NT2/D1 (cell line): Measurements from ENCODE around the gene GOLT1A.

Experiments used
- DNase-seq: peaks from one replicate; pipeline ENCODE4 v3.0.0-alpha.2; 2011; ENCODE audit warnings: low read depth, low spot score
- H3K27me3 ChIP-seq: 2 replicates; pipeline ENCODE4 v1.6.0; 2011; ENCODE audit warnings: mild to moderate bottlenecking; ENCODE audit not compliant: insufficient read length, insufficient read depth
- H3K36me3 ChIP-seq: 2 replicates; pipeline ENCODE4 v1.6.1; 2011; ENCODE audit warnings: mild to moderate bottlenecking, low read length, mixed read lengths; ENCODE audit not compliant: insufficient read depth, insufficient read length
- H3K4me1 ChIP-seq: 2 replicates; pipeline ENCODE4 v1.5.1; 2011; ENCODE audit not compliant: insufficient read depth, insufficient read length
- H3K4me3 ChIP-seq: 2 replicates; pipeline ENCODE4 v1.5.1; 2011; ENCODE audit warnings: low read depth; ENCODE audit not compliant: insufficient read length
- H3K9ac ChIP-seq: 2 replicates; pipeline ENCODE4 v1.6.0; 2011; ENCODE audit warnings: low read depth; ENCODE audit not compliant: insufficient read length
- H3K9me3 ChIP-seq: 2 replicates; pipeline ENCODE4 v1.5.1; 2011; ENCODE audit warnings: mild to moderate bottlenecking, low read length; ENCODE audit not compliant: insufficient read depth
- SUZ12 ChIP-seq: IDR thresholded peaks from 2 replicates; pipeline ENCODE4 v1.6.1; 2011; ENCODE audit not compliant: insufficient read length, insufficient read depth; ENCODE audit errors: extremely low read depth
- YY1 ChIP-seq: IDR thresholded peaks from 2 replicates; pipeline ENCODE4 v1.6.1; 2011; ENCODE audit not compliant: insufficient read length, insufficient read depth
- ZNF274 ChIP-seq: IDR thresholded peaks from 2 replicates; pipeline ENCODE4 v1.6.1; 2011; ENCODE audit warnings: mild to moderate bottlenecking, low read depth, low read length

The GOLT1A gene

DNA sequence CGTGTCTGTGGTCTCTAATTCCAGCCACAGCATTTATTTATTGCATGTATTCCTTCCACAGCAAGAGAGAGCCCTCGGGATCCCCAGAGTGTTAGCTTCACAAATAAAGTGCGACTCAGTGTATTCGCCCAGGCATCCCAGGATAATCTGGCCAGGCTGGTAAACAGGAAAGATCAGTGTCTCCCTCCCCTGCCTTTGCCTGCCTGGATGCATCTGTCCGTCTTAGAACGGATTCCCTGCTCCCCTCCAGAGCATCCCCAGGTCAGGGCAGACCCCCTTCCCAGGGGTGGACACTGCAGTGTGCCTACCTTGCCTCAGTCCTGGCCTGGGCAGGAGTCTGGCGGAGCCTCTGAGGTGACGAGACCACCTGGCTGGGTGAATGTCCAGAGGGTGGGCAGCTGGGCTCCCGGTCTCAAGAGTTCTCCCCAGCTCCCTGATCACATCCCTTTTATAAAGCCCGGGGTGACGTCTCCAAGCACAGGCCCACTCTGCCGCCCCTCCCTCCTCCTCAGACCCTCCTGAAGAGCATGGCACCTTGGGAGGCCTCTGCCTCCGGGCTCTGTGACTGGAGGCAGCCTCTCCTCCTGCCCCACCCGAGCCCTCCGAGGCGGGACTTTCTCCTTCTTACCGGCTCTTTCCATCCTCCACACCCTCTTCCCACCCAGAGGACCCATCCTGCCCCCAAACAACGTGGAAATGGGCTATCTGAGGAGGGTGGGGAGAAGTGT lies 17.6 kb downstream of the GOLT1A start, which contains the start of gene KISS1:
TSS of gene KISS1 (minus strand) at position 424 of the 728 bp plus-strand sequence. CDS start 3,615 bp downstream, outside the sequence.
- peaks cover 25% of the 10 kb centered on the region for H3K27me3 ChIP-seq
- no peak within 1 kb of the TSS for H3K4me3 ChIP-seq
- H3K36me3 ChIP-seq, result no peaks in the 10 kb centered on the region
- H3K9me3 ChIP-seq, result no peaks in the 10 kb centered on the region
- no peak for DNase-seq
- peaks cover 29% of the 10 kb centered on the region for H3K4me1 ChIP-seq
- no peak within 1 kb of the TSS for H3K9ac ChIP-seq
- no peak for TF ChIP-seq YY1
- no peak for TF ChIP-seq SUZ12
- no peak for TF ChIP-seq ZNF274

DNA sequence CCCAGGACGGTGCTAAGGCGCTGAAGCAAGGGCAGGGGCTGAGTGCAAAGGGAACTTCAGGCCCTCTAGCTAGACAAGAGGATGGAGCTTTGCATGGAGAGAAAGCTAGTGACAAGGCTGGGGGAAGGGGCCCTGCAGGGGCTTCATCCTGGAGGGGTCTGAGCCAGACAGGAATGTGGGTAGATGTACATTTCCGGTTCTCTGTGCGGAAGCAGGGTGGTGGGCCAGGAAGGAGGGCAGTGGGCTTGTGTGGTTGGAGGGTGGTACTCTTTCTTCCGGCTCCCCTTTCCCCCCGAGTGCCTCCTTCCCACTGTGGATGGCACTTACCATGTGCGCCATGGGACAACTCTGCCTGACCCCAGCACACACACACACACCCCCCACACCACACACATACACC lies 19.0 kb downstream of the GOLT1A start:
- no peak for TF ChIP-seq YY1
- no peak for TF ChIP-seq SUZ12
- TF ChIP-seq ZNF274, result no peak
- no peaks in the 10 kb centered on the region for H3K9me3 ChIP-seq
- H3K9ac ChIP-seq, result no peak overlapping the region
- H3K27me3 ChIP-seq, result peaks cover 33% of the 10 kb centered on the region
- H3K36me3 ChIP-seq, result no peaks in the 10 kb centered on the region
- H3K4me1 ChIP-seq, result peaks cover 29% of the 10 kb centered on the region
- no peak for DNase-seq
- no peak overlapping the region for H3K4me3 ChIP-seq

- Histone ChIP-seq H3K4me1 (peaks cover 28% of the 10 kb centered on the region), H3K36me3 (no peaks in the 10 kb centered on the region), H3K9me3 (no peaks in the 10 kb centered on the region), H3K9ac (no peak overlapping the region), H3K27me3 (peaks cover 40% of the 10 kb centered on the region), H3K4me3 (no peak overlapping the region)
- no peak for DNase-seq
- TF ChIP-seq ZNF274, result no peak
- TF ChIP-seq YY1, result no peak
- TF ChIP-seq SUZ12, result no peak
Observed at GRCh38 chr1:204194080-204194479, 19.7 kb downstream of the GOLT1A start.

- H3K9ac ChIP-seq, result no peak overlapping the region
- peaks cover 53% of the 10 kb centered on the region for H3K27me3 ChIP-seq
- H3K4me1 ChIP-seq, result peaks cover 19% of the 10 kb centered on the region
- H3K9me3 ChIP-seq, result no peaks in the 10 kb centered on the region
- TF ChIP-seq ZNF274 (no peak), SUZ12 (no peak), YY1 (no peak)
- DNase-seq, result no peak
- no peaks in the 10 kb centered on the region for H3K36me3 ChIP-seq
- H3K4me3 ChIP-seq, result no peak overlapping the region
Observed at GRCh38 chr1:204192589-204193352, 21.0 kb downstream of the GOLT1A start.

DNA sequence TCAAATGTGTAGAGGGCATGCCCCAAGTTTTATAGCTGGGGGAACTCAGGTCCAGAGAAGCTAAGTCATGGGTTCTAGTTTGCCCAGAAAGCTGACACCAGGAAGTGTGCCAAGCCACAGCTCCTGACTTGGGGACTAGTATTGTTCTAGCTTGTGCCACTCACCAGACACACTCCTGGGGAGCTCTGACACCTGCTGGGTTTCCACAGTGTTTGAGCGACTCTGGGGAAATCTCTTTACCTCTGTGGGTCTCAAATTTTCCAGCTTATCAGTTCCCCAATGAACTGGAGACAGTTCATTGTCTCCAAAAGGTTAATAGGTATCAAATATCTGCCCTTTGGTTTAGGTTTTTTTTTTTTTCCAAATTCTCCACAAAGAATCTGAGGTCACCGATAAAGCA lies 21.7 kb downstream of the GOLT1A start:
- Histone ChIP-seq H3K4me1 (peaks cover 19% of the 10 kb centered on the region), H3K27me3 (peaks cover 60% of the 10 kb centered on the region), H3K9me3 (no peaks in the 10 kb centered on the region), H3K4me3 (no peak overlapping the region), H3K36me3 (no peaks in the 10 kb centered on the region), H3K9ac (no peak overlapping the region)
- no peak for DNase-seq
- TF ChIP-seq SUZ12 (no peak), ZNF274 (no peak), YY1 (no peak)

DNA sequence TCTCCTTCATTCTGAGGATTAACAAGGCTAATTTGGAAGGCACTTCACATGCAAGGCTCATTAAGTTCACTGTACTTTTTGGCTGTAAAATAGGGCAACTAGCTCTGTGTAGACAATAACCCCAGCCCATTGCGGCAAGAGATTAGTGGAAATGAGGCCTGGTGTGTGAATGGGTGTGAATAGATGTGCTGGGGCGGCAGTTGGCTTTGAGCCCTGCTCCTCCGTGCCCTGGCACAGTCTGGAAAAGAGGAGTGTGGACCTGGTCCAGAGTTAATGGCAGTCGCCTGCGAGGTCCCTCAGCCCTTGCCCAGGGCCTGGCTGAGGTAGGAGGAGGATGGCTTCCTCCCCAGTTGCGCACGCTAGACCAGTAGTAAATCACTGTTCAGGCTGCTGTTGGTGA lies 22.3 kb downstream of the GOLT1A start:
- peaks cover 66% of the 10 kb centered on the region for H3K27me3 ChIP-seq
- no peak for DNase-seq

GRCh38 chr1:204190212-204191211 lies 23.3 kb downstream of the GOLT1A start:
- Histone ChIP-seq H3K4me1 (peaks cover 7% of the 10 kb centered on the region), H3K9ac (no peak overlapping the region), H3K4me3 (peak overlapping the region; percentile 10), H3K9me3 (no peaks in the 10 kb centered on the region), H3K36me3 (no peaks in the 10 kb centered on the region), H3K27me3 (peaks cover 66% of the 10 kb centered on the region)
- TF ChIP-seq YY1, result no peak
- no peak for TF ChIP-seq ZNF274
- TF ChIP-seq SUZ12, result no peak
- no peak for DNase-seq

More for the DNA sequence above, 22.3 kb downstream of the GOLT1A start:
- no peak overlapping the region for H3K4me3 ChIP-seq
- H3K4me1 ChIP-seq, result peaks cover 17% of the 10 kb centered on the region
- H3K9me3 ChIP-seq, result no peaks in the 10 kb centered on the region
- TF ChIP-seq ZNF274, result no peak
- H3K9ac ChIP-seq, result no peak overlapping the region
- H3K36me3 ChIP-seq, result no peaks in the 10 kb centered on the region
